AG10803 (cell line): ENCODE results near the gene TMIGD1.

Experiments used
- DNase-seq: peaks from one replicate; pipeline ENCODE4 v3.0.0; 2010; ENCODE audit warnings: low read depth
- H3K4me3 ChIP-seq: 2 replicates; pipeline ENCODE4 v1.5.1; 2011; ENCODE audit warnings: mild to moderate bottlenecking, low read length, control low read depth
- CTCF ChIP-seq: conservative IDR thresholded peaks from 2 replicates; pipeline ENCODE4 v1.5.1; 2011; ENCODE audit warnings: mild to moderate bottlenecking, low read length, control low read depth, inconsistent platforms

Gene TMIGD1

GRCh38 chr17:30332057-30332542 lies 1.8 kb downstream of the TMIGD1 start:
- no peak overlapping the region for H3K4me3 ChIP-seq
- TF ChIP-seq CTCF = no peak
- DNase-seq = peak; percentile 17

- DNase-seq = no peak
- TF ChIP-seq CTCF = no peak
- H3K4me3 ChIP-seq = no peak overlapping the region
Measured at GRCh38 chr17:30326809-30327208, 7.0 kb downstream of the TMIGD1 start.

- DNase-seq = no peak
- TF ChIP-seq CTCF = no peak
- no peak overlapping the region for H3K4me3 ChIP-seq
Measured at GRCh38 chr17:30324723-30325122, 9.1 kb downstream of the TMIGD1 start.

GRCh38 chr17:30323895-30324319 lies 9.9 kb downstream of the TMIGD1 start:
- TF ChIP-seq CTCF = no peak
- peak; percentile 50 for DNase-seq
- H3K4me3 ChIP-seq = no peak overlapping the region

GRCh38 chr17:30323262-30323894 lies 10.5 kb downstream of the TMIGD1 start:
- H3K4me3 ChIP-seq = no peak overlapping the region
- DNase-seq = no peak
- TF ChIP-seq CTCF = no peak

GRCh38 chr17:30321314-30321713 lies 12.5 kb downstream of the TMIGD1 start:
- no peak for TF ChIP-seq CTCF
- no peak overlapping the region for H3K4me3 ChIP-seq
- no peak for DNase-seq

- TF ChIP-seq CTCF = no peak
- no peak for DNase-seq
- no peak overlapping the region for H3K4me3 ChIP-seq
Measured at GRCh38 chr17:30318155-30318554, 15.7 kb downstream of the TMIGD1 start.
